Measurements from ENCODE around the gene PAIP2B.

DNA sequence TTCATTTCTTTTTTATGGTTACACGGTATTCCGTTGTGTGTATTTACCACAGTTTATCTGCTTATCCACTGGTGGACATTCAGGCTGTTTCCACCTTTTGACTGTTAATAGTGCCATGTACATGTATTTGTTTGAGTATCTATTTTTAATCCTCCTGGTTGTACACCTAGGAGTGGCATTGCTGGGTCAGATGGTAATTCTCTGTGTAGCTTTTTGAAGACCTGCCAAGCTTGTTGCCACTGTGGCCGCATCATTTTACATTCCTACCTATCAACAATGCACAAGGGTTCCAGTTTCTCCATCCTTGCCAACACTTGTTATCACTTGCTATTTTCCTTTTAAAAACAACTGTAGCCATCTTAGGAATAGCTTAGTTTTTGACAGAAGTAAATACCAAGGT lies 83.1 kb downstream of the PAIP2B start:
- TF ChIP-seq POLR2A (IDR thresholded peaks at IDR 0.05; ENCODE audit: low read length) (no peak), GATA1 (IDR thresholded peaks at IDR 0.05; ENCODE audit: low read depth, low read length) (no peak)

All from erythroblast (primary cell).